IMR-90 (cell line): ENCODE measurements around the gene TMEM81. TPM values are rescaled to one million over a fixed set of nuclear protein-coding genes. Genes with fewer than 3 reads are reported as not detected.

Experiments
- ATAC-seq: fragments of 200-7000 bp; cut with Tn5 transposase; 2 replicates; pipeline ENCODE4 v1.9.1; 2020; ENCODE audit warnings: low read depth, mild to moderate bottlenecking, moderate library complexity
- BruUV-seq: library from RNA; stranded (reverse); fragments of 400-500 nt; replicated peaks from 2 replicates; lab custom pipeline; 2021; lab: Mats Ljungman, UMichigan
- CTCF ChIA-PET: fragments of 300-600 bp; formaldehyde crosslinking; extraction: SDS; loops from one replicate; lab custom pipeline; 2021; ENCODE audit warnings: antibody characterized with exemption; lab: Yijun Ruan, JAX
- POLR2A ChIA-PET: fragments of 300-600 bp; sonication (Branson Sonifier 250); formaldehyde crosslinking; loops from one replicate; lab custom pipeline; 2022; ENCODE audit warnings: antibody characterized with exemption; ENCODE audit not compliant: unreplicated experiment; lab: Charles Lee
- DNase-seq: peaks from one replicate; pipeline ENCODE4 v3.0.0; 2013
- H2AFZ ChIP-seq: replicated peaks from 2 replicates; pipeline ENCODE3; 2013; ENCODE audit warnings: low read length, mild to moderate bottlenecking; ENCODE audit not compliant: poor library complexity
- H2AK5ac ChIP-seq: 2 replicates; pipeline ENCODE4 v1.6.1; 2013; ENCODE audit warnings: low read depth, low read length, inconsistent platforms
- H2AK9ac ChIP-seq: replicated peaks from 2 replicates; pipeline ENCODE3; 2013; ENCODE audit warnings: mild to moderate bottlenecking, low read depth, low read length, moderate library complexity; ENCODE audit not compliant: poor library complexity
- H2BK120ac ChIP-seq: 2 replicates; pipeline ENCODE4 v1.6.1; 2013; ENCODE audit warnings: low read depth, low read length, inconsistent platforms
- H2BK15ac ChIP-seq: 3 replicates; pipeline ENCODE4 v1.6.1; 2013; ENCODE audit warnings: low read depth, low read length, inconsistent platforms
- H2BK20ac ChIP-seq: 2 replicates; pipeline ENCODE4 v1.6.1; 2013; ENCODE audit warnings: low read depth, mild to moderate bottlenecking, inconsistent platforms, low read length, moderate library complexity
- H2BK5ac ChIP-seq: 2 replicates; pipeline ENCODE4 v1.6.1; 2013; ENCODE audit warnings: mild to moderate bottlenecking, low read depth, low read length, inconsistent platforms; ENCODE audit not compliant: poor library complexity, severe bottlenecking
- H3K14ac ChIP-seq: replicated peaks from 2 replicates; pipeline ENCODE4 v1.6.1; 2013; ENCODE audit warnings: low read depth, low read length, inconsistent platforms
- H3K18ac ChIP-seq: 2 replicates; pipeline ENCODE4 v1.6.1; 2013; ENCODE audit warnings: low read depth, low read length, control low read depth
- H3K23ac ChIP-seq: 2 replicates; pipeline ENCODE4 v1.6.1; 2013; ENCODE audit warnings: low read depth, low read length, inconsistent platforms
- H3K27ac ChIP-seq: 2 replicates; pipeline ENCODE4 v1.5.1; 2013; ENCODE audit warnings: mild to moderate bottlenecking, control low read depth, low read length; ENCODE audit not compliant: insufficient read depth
- H3K27me3 ChIP-seq: 2 replicates; pipeline ENCODE4 v1.6.1; 2013; ENCODE audit warnings: low read length; ENCODE audit not compliant: control insufficient read depth, insufficient read depth
- H3K36me3 ChIP-seq: 2 replicates; pipeline ENCODE4 v1.6.1; 2013; ENCODE audit warnings: low read length, mixed read lengths; ENCODE audit not compliant: control insufficient read depth, insufficient read depth
- H3K4ac ChIP-seq: 2 replicates; pipeline ENCODE4 v1.6.1; 2013; ENCODE audit warnings: low read depth, low read length, inconsistent platforms
- H3K4me1 ChIP-seq: 2 replicates; pipeline ENCODE4 v1.6.1; 2013; ENCODE audit warnings: low read length, mixed read lengths; ENCODE audit not compliant: control insufficient read depth, insufficient read depth
- H3K4me2 ChIP-seq: 2 replicates; pipeline ENCODE4 v1.6.1; 2013; ENCODE audit warnings: low read depth, mild to moderate bottlenecking, control low read depth, low read length, moderate library complexity
- H3K4me3 ChIP-seq: 2 replicates; pipeline ENCODE4 v1.5.1; 2013; ENCODE audit warnings: low read depth, mild to moderate bottlenecking, control low read depth, low read length, moderate library complexity; ENCODE audit not compliant: insufficient read depth
- H3K56ac ChIP-seq: 2 replicates; pipeline ENCODE4 v1.6.1; 2013; ENCODE audit warnings: low read length, inconsistent platforms; ENCODE audit not compliant: insufficient read depth; ENCODE audit errors: extremely low read depth
- H3K79me1 ChIP-seq, 2 experiments: 2 replicates each; pipeline ENCODE4 v1.6.1; 2013; ENCODE audit warnings: low read length in 2 of 2, inconsistent platforms in 1 of 2, low read depth in 1 of 2
- H3K9ac ChIP-seq: 2 replicates; pipeline ENCODE4 v1.6.1; 2013; ENCODE audit warnings: low read depth, low read length, control low read depth
- H3K9me1 ChIP-seq: 2 replicates; pipeline ENCODE4 v1.6.1; 2013; ENCODE audit warnings: low read length, inconsistent platforms; ENCODE audit not compliant: insufficient read depth
- H3K9me3 ChIP-seq: 2 replicates; pipeline ENCODE4 v1.6.1; 2013; ENCODE audit warnings: low read length; ENCODE audit not compliant: control insufficient read depth, insufficient read depth
- H4K20me1 ChIP-seq: 2 replicates; pipeline ENCODE4 v1.6.1; 2013; ENCODE audit warnings: low read length, inconsistent platforms; ENCODE audit not compliant: insufficient read depth
- H4K5ac ChIP-seq: 2 replicates; pipeline ENCODE4 v1.6.1; 2013; ENCODE audit warnings: mild to moderate bottlenecking, low read depth, low read length, control low read depth
- H4K8ac ChIP-seq, 2 experiments: 2 replicates each; pipeline ENCODE4 v1.6.1; 2013; ENCODE audit warnings: low read depth in 2 of 2, low read length in 2 of 2, control low read depth in 1 of 2, inconsistent platforms in 1 of 2
- H4K91ac ChIP-seq: 2 replicates; pipeline ENCODE4 v1.6.1; 2013; ENCODE audit warnings: low read depth, low read length, inconsistent platforms; ENCODE audit not compliant: insufficient read depth
- BHLHE40 ChIP-seq: fragments of 150-350 bp; IDR thresholded peaks from 2 replicates; pipeline ENCODE4 v1.6.1; 2016; ENCODE audit warnings: mild to moderate bottlenecking, low read depth, low read length
- CHD1 ChIP-seq: IDR thresholded peaks from 2 replicates; pipeline ENCODE4 v1.6.1; 2012; ENCODE audit warnings: low read depth, low read length, improper control_type of control experiment
- ELK1 ChIP-seq: fragments of 150-350 bp; IDR thresholded peaks from 2 replicates; pipeline ENCODE4 v1.6.1; 2016; ENCODE audit warnings: low read depth, mild to moderate bottlenecking, low read length, moderate library complexity, borderline replicate concordance
- FOS ChIP-seq: fragments of 150-350 bp; IDR thresholded peaks from 2 replicates; pipeline ENCODE4 v1.6.1; 2016; ENCODE audit warnings: low read depth, low read length
- MAZ ChIP-seq: IDR thresholded peaks from 2 replicates; pipeline ENCODE4 v1.6.1; 2012; ENCODE audit warnings: low read depth, mild to moderate bottlenecking, low read length, improper control_type of control experiment, moderate library complexity, borderline replicate concordance
- NFE2L2 ChIP-seq: fragments of 150-350 bp; IDR thresholded peaks from 2 replicates; pipeline ENCODE4 v1.6.1; 2016; ENCODE audit warnings: low read depth, mild to moderate bottlenecking, low read length
- POLR2A ChIP-seq: IDR thresholded peaks from 2 replicates; pipeline ENCODE4 v1.6.1; 2012; ENCODE audit warnings: mild to moderate bottlenecking, low read depth, low read length
- RAD21 ChIP-seq: IDR thresholded peaks from 2 replicates; pipeline ENCODE4 v1.6.1; 2012; ENCODE audit warnings: low read length, improper control_type of control experiment
- RCOR1 ChIP-seq: IDR thresholded peaks from 2 replicates; pipeline ENCODE4 v1.6.1; 2012; ENCODE audit warnings: mild to moderate bottlenecking, low read length, improper control_type of control experiment; ENCODE audit not compliant: insufficient replicate concordance
- RFX5 ChIP-seq: IDR thresholded peaks from 2 replicates; pipeline ENCODE4 v1.8.0; 2012; ENCODE audit warnings: low read depth, mild to moderate bottlenecking, low read length, moderate library complexity
- USF2 ChIP-seq: fragments of 150-350 bp; IDR thresholded peaks from 2 replicates; pipeline ENCODE4 v1.6.1; 2017; ENCODE audit warnings: mild to moderate bottlenecking, antibody characterized with exemption, low read length, low read depth
- WGBS, 2 experiments: methylation state at CpG; one replicate each; pipeline versions ENCODE4 v1.1.5 to v1.1.7; 2013; ENCODE audit warnings: missing lambda C conversion rate in 2 of 2; ENCODE audit not compliant: insufficient read length in 1 of 2; ENCODE audit errors: extremely low coverage in 2 of 2; 5-methylcytosine and 5-hydroxymethylcytosine counted together
- dilution Hi-C: fragments of 300-500 bp; cut with HindIII; formaldehyde crosslinking; loops from one replicate; pipeline ENCODE4 v1.14.3; 2018; ENCODE audit warnings: low sequenced_read_pairs; ENCODE audit not compliant: unreplicated experiment
- in situ Hi-C: fragments of 300-500 bp; cut with MboI; formaldehyde crosslinking; loops from 3 replicates; pipeline ENCODE4 v1.14.3; 2019; ENCODE audit warnings: low sequenced_read_pairs, inconsistent platforms, mixed read lengths
- intact Hi-C: fragments of 100-400 bp; cut with micrococcal nuclease; formaldehyde crosslinking; loops from 2 replicates; pipeline ENCODE4 v1.10.0; 2022
- polyA plus RNA-seq, 3 experiments: library from polyadenylated mRNA; depleted of rRNA; stranded (reverse); fragments of >200 nt; gene quantifications; 2 replicates each; pipeline ENCODE4 v1.2.3, GENCODE V29; 2012; ENCODE audit warnings: low replicate concordance in 1 of 3
- total RNA-seq: library from RNA; depleted of rRNA; stranded (reverse); fragments of >200 nt; gene quantifications from 2 replicates; pipeline ENCODE4 v1.2.3, GENCODE V29; 2012

Gene TMEM81
- total and polyA plus RNA-seq, 2 of the 4 experiments (the other 2 are of a cell fraction) = 1.5 to 1.8 TPM

GRCh38 chr1:205062319-205062718 is 21.9 kb downstream of the TMEM81 start:
- no peak overlapping the region for H2AK9ac ChIP-seq
- ChIA-PET POLR2A (no interaction called here), CTCF (interaction anchor here (0.7 to 2.9 kb wide), 18 partner anchors 8 to 194 kb away, joined by 3 to 31 read pairs (median 4); no protein-coding TSS in a partner anchor)
- in situ Hi-C loops = loop anchor here (5.0 kb wide), 1 partner anchor 75 kb away; no protein-coding TSS in a partner anchor
- no peak overlapping the region for H3K9ac ChIP-seq
- no peak overlapping the region for H3K56ac ChIP-seq
- no peak overlapping the region for H2BK120ac ChIP-seq
- no peak for TF ChIP-seq RAD21
- no peak for TF ChIP-seq MAZ
- no peak for TF ChIP-seq USF2
- TF ChIP-seq RFX5 = no peak
- TF ChIP-seq RCOR1 = no peak
- no peak for TF ChIP-seq FOS
- TF ChIP-seq BHLHE40 = no peak
- no peak for TF ChIP-seq POLR2A
- TF ChIP-seq ELK1 = no peak
- TF ChIP-seq CHD1 = no peak
- no peak for TF ChIP-seq NFE2L2
- no peak overlapping the region for H3K4me2 ChIP-seq
- no peak overlapping the region for H3K4ac ChIP-seq
- no peaks in the 10 kb centered on the region for H4K20me1 ChIP-seq
- H2AFZ ChIP-seq = no peak overlapping the region
- no peak overlapping the region for H3K18ac ChIP-seq
- H3K14ac ChIP-seq = no peak overlapping the region
- ATAC-seq (no peak), DNase-seq (no peak)
- no peak overlapping the region for H3K27ac ChIP-seq
- no peak overlapping the region for H2BK20ac ChIP-seq
- H3K36me3 ChIP-seq = no peaks in the 10 kb centered on the region
- 40% methylated on average over 1 of the region's 8 CpGs; no CpG with 5 or more reads in 1 of the 2 experiments for WGBS, 2 experiments
- no peak overlapping the region for H4K91ac ChIP-seq
- no peak overlapping the region for H3K23ac ChIP-seq
- no peaks in the 10 kb centered on the region for H3K79me1 ChIP-seq
- no peak overlapping the region for H4K8ac ChIP-seq
- intact Hi-C loops = no loop called here
- no peaks in the 10 kb centered on the region for H3K9me3 ChIP-seq
- no peak overlapping the region for H2BK15ac ChIP-seq
- no peaks in the 10 kb centered on the region for H3K4me1 ChIP-seq
- BruUV-seq = no TSS peak
- no peak overlapping the region for H2AK5ac ChIP-seq
- H4K5ac ChIP-seq = no peak overlapping the region
- H3K27me3 ChIP-seq = peaks cover 12% of the 10 kb centered on the region
- no peak overlapping the region for H2BK5ac ChIP-seq
- dilution Hi-C loops = no loop called here
- no peaks in the 10 kb centered on the region for H3K9me1 ChIP-seq
- no peak overlapping the region for H3K4me3 ChIP-seq
